ENCODE data around the gene LCN2. TPM values are rescaled to one million over a fixed set of nuclear protein-coding genes. Genes with fewer than 3 reads are reported as not detected.
"Not testable (repeated sequence)": the region's sequence is repeated elsewhere in the genome, so short reads cannot be mapped to it uniquely, and the experiment has no call there.

The LCN2 gene
- total RNA-seq, 1 donor from 2014 or later = 45.7 TPM

- TF ChIP-seq, protein P1, sequence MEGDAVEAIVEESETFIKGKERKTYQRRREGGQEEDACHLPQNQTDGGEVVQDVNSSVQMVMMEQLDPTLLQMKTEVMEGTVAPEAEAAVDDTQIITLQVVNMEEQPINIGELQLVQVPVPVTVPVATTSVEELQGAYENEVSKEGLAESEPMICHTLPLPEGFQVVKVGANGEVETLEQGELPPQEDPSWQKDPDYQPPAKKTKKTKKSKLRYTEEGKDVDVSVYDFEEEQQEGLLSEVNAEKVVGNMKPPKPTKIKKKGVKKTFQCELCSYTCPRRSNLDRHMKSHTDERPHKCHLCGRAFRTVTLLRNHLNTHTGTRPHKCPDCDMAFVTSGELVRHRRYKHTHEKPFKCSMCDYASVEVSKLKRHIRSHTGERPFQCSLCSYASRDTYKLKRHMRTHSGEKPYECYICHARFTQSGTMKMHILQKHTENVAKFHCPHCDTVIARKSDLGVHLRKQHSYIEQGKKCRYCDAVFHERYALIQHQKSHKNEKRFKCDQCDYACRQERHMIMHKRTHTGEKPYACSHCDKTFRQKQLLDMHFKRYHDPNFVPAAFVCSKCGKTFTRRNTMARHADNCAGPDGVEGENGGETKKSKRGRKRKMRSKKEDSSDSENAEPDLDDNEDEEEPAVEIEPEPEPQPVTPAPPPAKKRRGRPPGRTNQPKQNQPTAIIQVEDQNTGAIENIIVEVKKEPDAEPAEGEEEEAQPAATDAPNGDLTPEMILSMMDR (conservative IDR thresholded peaks at IDR 0.05; ENCODE audit: low read depth, low read length) = peak; percentile 12
- not testable (repeated sequence) for DNase-seq (ENCODE audit: low read depth); H3K4me3 ChIP-seq (ENCODE audit: low read depth, low read length)
Measured at GRCh38 chr9:128129976-128130590, 19.2 kb upstream of the LCN2 start.

DNA sequence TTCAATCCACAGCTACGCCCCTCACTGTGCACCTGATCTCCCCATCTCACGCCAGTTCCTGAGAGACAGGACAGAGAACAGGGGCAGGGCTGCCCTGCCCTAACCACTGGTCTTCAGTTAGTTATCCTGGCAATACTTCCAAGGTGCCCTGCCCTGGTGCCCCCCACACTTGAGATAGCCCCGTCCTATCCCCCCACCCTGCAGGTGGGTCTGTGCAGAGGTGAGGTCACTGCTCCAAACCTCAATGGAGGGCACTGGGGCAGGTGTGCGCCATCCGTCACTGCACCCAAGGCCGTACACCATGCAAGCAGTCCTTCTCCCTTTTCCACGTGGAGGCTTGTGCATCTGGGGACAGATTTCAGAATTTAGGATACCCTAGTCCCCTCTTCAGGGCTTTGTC is 18.6 kb upstream of the LCN2 start:
- DNase-seq (ENCODE audit: low read depth); H3K4me3 ChIP-seq (ENCODE audit: low read depth, low read length): not testable (repeated sequence)

GRCh38 chr9:128131346-128131745 is 17.9 kb upstream of the LCN2 start:
- DNase-seq (ENCODE audit: low read depth); H3K4me3 ChIP-seq (ENCODE audit: low read depth, low read length): not testable (repeated sequence)

- not testable (repeated sequence) for DNase-seq (ENCODE audit: low read depth); H3K4me3 ChIP-seq (ENCODE audit: low read depth, low read length)
Measured at GRCh38 chr9:128132139-128132538, 17.1 kb upstream of the LCN2 start.

DNA sequence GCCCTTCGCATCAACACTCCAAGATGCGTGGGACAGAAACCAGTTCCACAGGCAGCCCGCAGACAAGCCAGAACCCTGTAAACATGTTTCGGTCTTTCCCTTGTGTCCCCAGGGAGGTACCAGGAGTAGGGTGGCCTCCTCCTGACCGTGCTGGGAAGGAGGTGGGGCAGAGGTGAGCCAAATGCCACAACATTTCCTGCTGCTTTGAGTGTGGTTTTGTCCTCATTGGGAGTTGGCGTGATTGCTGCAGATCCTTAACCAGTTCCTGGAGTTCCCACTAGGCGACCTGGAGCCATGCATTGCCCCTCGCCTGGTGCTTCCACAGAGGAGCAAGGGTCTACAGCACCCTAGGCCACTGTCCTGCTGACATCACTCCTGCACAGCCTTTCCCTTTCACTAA is 13.7 kb upstream of the LCN2 start:
- H3K4me3 ChIP-seq (ENCODE audit: low read depth, low read length); DNase-seq (ENCODE audit: low read depth): not testable (repeated sequence)

- H3K4me3 ChIP-seq (ENCODE audit: low read depth, low read length) = no peak overlapping the region
- TF ChIP-seq, protein P1 (conservative IDR thresholded peaks at IDR 0.05; ENCODE audit: low read depth, low read length) = no peak
- peak; percentile 73 for DNase-seq (ENCODE audit: low read depth)
Measured at GRCh38 chr9:128136816-128137793, 12.1 kb upstream of the LCN2 start.

DNA sequence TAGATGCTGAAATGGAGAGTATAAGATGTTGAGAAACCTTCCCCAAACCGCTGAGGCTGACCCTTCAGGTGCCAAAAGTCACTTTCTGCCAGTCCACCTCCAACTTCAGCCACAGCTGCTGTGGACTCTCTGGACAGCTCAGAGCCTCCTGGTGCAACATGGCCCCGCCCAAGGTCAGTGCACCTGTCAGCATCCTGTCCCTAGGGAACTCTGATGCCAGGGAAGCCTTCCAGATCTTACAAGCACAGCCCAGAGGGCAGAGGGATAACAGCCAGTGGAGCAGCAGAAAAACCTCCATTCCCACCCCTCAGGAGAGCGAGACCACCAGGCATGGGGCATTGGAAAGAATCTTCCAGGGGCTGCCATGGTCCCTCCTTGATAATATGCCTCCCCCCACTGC is 11.3 kb upstream of the LCN2 start:
- no peak for DNase-seq (ENCODE audit: low read depth)
- TF ChIP-seq, protein P1 (conservative IDR thresholded peaks at IDR 0.05; ENCODE audit: low read depth, low read length) = no peak
- no peak overlapping the region for H3K4me3 ChIP-seq (ENCODE audit: low read depth, low read length)

- H3K4me3 ChIP-seq (ENCODE audit: low read depth, low read length) = no peak overlapping the region
- TF ChIP-seq, protein P1 (conservative IDR thresholded peaks at IDR 0.05; ENCODE audit: low read depth, low read length) = no peak
- no peak for DNase-seq (ENCODE audit: low read depth)
Measured at GRCh38 chr9:128139621-128140020, 9.6 kb upstream of the LCN2 start.

GRCh38 chr9:128141604-128142003 is 7.6 kb upstream of the LCN2 start:
- TF ChIP-seq, protein P1 (conservative IDR thresholded peaks at IDR 0.05; ENCODE audit: low read depth, low read length) = no peak
- DNase-seq (ENCODE audit: low read depth) = no peak
- no peak overlapping the region for H3K4me3 ChIP-seq (ENCODE audit: low read depth, low read length)

Data from epithelial cell of proximal tubule (primary cell).